Measurements from ENCODE around the gene LDAH.
"Not testable (repeated sequence)": the region's sequence is repeated elsewhere in the genome, so short reads cannot be mapped to it uniquely, and the experiment has no call there.

LDAH gene

DNA sequence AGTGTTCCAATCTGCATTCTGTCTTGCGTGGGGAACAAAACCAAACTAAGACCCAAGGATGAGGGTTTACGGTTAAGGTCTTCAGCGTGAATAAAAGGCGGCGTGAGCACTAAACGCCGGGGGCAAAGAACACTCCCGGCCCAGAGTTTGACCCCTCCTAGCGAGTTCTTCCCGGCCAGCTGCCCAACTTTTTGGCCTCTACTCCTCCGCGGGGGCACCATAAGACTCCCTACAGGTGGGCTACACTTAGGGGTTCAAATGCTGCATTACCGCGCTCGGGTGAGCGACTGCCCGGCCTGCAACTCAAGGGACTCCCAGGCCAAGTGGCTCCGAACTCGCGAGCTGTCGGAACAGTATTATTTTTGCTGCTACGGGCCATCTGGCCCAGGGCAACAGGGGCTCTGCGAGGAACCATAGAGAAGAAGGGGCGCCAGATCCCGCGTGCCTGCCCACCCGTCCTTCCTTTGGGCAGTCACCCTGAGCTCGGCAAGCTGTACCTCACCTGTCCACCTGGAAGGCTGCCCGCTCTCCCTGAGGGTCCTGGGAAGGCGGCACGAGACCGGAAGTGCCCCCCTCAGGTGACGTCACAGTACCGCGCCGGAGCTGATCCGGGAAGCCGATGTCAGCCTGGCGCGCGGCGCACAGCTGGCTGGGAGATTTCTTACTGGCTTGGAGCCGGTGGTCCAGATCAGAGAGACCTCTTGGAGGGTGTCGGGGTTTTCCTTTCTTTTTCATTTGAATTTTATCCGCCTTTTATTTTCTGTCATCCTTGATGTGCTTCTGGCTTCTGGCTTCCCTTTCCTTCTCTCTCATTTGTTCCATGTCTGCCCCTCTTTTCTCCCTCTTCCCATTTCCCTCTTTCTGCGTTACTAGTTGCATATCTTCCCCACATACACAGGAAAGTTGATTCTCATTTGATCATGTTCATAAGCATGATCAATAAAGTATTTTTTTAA is at the start of gene LDAH:
Gene LDAH (minus strand): TSS at position 567 of the 956 bp plus-strand sequence. CDS start 21,638 bp downstream, outside the sequence.
- DNase-seq, result peak; percentile 93 to 97 (median 96)

GRCh38 chr2:20868377-20868776 is 45.5 kb upstream of the LDAH start:
- no peak for DNase-seq

- no peak for DNase-seq
These were observed 39.9 kb upstream of the LDAH start for GRCh38 chr2:20862850-20863249.

GRCh38 chr2:20855456-20855855 is 32.6 kb upstream of the LDAH start:
- no peak for DNase-seq

DNA sequence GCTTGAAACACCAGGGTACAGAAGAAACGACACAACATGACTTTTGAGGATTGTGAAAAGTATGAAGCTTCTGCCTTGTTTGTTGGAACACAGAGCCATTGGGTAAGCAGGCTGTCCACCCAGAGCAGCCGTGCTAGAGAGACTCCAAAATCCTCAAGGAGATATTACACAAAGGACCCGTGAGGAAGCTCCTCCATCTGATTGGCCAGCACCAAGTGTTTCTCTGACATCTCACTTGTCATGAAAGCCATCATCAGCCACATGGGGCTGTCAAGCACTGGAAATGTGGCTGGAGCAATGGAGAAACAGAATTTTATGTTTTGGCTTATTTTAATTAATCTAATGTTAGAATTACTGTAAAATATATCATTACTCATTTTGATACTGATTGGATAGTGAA is 29.8 kb upstream of the LDAH start:
- no peak for DNase-seq

GRCh38 chr2:20852139-20852538 is 29.2 kb upstream of the LDAH start:
- peak in 1 of 3 experiments; percentile 20 for DNase-seq

GRCh38 chr2:20844246-20844645 is 21.3 kb upstream of the LDAH start:
- DNase-seq, result no peak

GRCh38 chr2:20839052-20839451 is 16.2 kb upstream of the LDAH start:
- no peak for DNase-seq

- DNase-seq, result peak in 2 of 3 experiments; percentile 13 to 78
These were observed 15.1 kb upstream of the LDAH start for GRCh38 chr2:20838016-20838415.

DNA sequence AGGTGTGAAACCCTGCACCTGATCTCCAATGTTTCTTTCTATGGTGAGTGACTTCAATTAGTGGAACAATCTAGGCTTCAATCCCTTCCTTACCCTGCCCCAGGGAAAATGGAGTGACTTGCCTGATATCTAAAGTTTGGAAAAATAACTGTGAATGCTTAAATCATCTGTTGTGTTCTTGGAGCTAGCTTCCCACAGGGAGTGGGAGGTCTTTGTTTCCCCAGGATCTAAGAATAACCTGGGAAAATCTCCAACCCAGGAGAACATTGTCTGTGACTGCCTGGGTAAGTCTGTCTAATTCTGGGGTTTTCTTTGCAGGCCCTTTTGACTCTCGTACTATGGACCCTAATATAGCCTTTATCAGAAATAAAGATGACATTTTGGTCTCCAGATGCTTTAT is 13.6 kb upstream of the LDAH start:
- DNase-seq, result no peak

GRCh38 chr2:20834331-20834730 is 11.4 kb upstream of the LDAH start:
- no peak for DNase-seq

- DNase-seq, result no peak
These were observed 9.7 kb upstream of the LDAH start for GRCh38 chr2:20832606-20833005.

DNA sequence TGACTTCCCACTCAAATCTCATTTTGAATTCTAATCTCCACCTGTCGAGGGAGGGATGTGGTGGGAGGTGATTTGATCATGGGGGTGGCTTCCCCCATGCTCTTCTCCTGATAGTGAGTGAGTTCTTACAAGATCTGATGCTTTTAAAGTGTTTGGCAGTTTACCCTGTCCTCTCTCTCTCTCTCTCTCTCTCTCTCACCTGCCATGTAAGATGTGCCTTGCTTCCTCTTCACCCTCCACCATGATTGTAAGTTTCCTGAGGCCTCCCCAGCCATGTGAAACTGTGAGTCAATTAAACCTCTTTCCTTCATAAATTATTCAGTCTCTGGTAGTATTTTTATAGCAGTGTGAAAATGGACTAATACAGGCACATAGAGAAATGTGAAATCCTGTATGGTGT is 7.0 kb upstream of the LDAH start:
- DNase-seq, result no peak

DNA sequence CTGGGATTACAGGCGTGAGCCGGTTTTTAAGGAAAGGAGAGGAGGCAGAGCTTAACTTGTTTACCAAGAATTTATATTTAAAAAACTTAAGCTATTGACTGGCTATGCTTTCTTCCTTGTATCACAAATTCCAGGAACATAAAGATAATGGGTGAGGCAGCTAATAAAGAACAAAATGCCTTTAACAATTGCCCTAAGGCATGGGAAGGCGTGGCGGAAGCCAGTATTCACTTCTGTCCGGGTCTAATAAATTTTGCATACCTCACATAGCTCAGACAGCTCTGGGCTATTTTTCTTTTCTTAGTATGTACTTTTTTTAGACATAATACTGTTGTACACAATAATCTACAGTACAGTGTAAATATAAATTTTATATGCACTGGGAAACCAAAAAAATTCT is 1.0 kb upstream of the LDAH start:
- no peak for DNase-seq

- DNase-seq, result no peak
These were observed 4.1 kb downstream of the LDAH start for GRCh38 chr2:20818820-20819219.

- DNase-seq, result no peak
These were observed 7.7 kb downstream of the LDAH start for GRCh38 chr2:20815216-20815615.

- no peak for DNase-seq
These were observed 10.1 kb downstream of the LDAH start for GRCh38 chr2:20812779-20813178.

GRCh38 chr2:20806286-20806685 is 16.6 kb downstream of the LDAH start:
- no peak for DNase-seq

- no peak for DNase-seq
These were observed 18.9 kb downstream of the LDAH start for GRCh38 chr2:20803974-20804373.

GRCh38 chr2:20803226-20803682 is 19.6 kb downstream of the LDAH start:
- DNase-seq, result no peak

- no peak for DNase-seq
These were observed 25.8 kb downstream of the LDAH start for GRCh38 chr2:20797096-20797495.

- DNase-seq, result no peak
These were observed 26.5 kb downstream of the LDAH start for GRCh38 chr2:20796374-20796791.

GRCh38 chr2:20793944-20794343 is 29.0 kb downstream of the LDAH start:
- DNase-seq, result not testable (repeated sequence)

DNA sequence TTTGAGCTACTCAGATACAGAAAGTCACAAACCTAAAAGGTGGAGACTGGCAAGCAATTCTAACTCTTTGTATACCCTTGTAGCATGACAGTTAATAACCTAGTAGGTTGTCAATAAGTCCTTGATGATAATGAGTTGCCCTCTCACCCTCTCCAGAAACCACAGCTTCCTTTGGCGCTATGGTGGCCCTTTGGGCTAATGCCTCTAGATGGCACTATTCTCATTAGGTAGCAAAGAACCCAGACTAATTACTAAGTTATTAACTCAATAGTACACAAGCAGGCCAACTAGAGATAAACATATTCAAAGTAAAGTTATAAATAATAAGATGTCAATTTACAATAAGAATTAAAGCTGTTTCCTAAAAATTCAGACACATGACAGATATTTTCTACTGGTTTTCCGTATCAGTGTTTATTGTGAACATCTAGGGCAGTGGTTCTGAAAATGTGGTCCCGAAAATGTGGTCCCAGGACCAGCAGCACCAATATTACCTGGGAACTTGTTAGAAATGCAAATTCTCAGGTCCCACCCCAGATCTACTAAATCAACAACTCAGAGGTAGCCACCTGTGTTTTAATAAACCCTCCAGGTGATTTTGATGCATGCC is 41.1 kb downstream of the LDAH start:
- DNase-seq, result peak in 1 of 3 experiments; percentile 54
